Fibroblast of villous mesenchyme (primary cell): ENCODE data around the gene SIK3. TPM values are rescaled to one million over a fixed set of nuclear protein-coding genes. Genes with fewer than 3 reads are reported as not detected.

Source experiments
- DNase-seq: peaks from one replicate; pipeline ENCODE4 v3.0.0-alpha.2; 2010; ENCODE audit warnings: low read depth
- H3K4me3 ChIP-seq: 2 replicates; pipeline ENCODE4 v1.5.1; 2011; ENCODE audit warnings: low read depth, mild to moderate bottlenecking, low read length
- CTCF ChIP-seq: IDR thresholded peaks from 2 replicates; pipeline ENCODE4 v1.5.1; 2012; ENCODE audit warnings: low read depth, mild to moderate bottlenecking, low read length; ENCODE audit not compliant: insufficient read depth
- total RNA-seq: library from RNA; depleted of rRNA; stranded (reverse); fragments of >200 nt; gene quantifications from 2 replicates; pipeline ENCODE4 v1.2.3, GENCODE V29; 2012

SIK3 gene
- total RNA-seq, 1 donor: 14.2 TPM

- no peak overlapping the region for H3K4me3 ChIP-seq
- DNase-seq: no peak
- no peak for TF ChIP-seq CTCF
Measured at GRCh38 chr11:116893437-116893836, 204.8 kb downstream of the SIK3 start.

GRCh38 chr11:116892374-116892773 is 205.9 kb downstream of the SIK3 start:
- no peak for DNase-seq
- no peak overlapping the region for H3K4me3 ChIP-seq
- TF ChIP-seq CTCF: no peak

- H3K4me3 ChIP-seq: no peak overlapping the region
- TF ChIP-seq CTCF: no peak
- DNase-seq: no peak
Measured at GRCh38 chr11:116891746-116892145, 206.5 kb downstream of the SIK3 start.

GRCh38 chr11:116890607-116891006 is 207.6 kb downstream of the SIK3 start:
- TF ChIP-seq CTCF: no peak
- no peak overlapping the region for H3K4me3 ChIP-seq
- no peak for DNase-seq

GRCh38 chr11:116890193-116890592 is 208.0 kb downstream of the SIK3 start:
- H3K4me3 ChIP-seq: no peak overlapping the region
- TF ChIP-seq CTCF: no peak
- DNase-seq: no peak

GRCh38 chr11:116888884-116889549 is 209.2 kb downstream of the SIK3 start:
- no peak for DNase-seq
- H3K4me3 ChIP-seq: no peak overlapping the region
- no peak for TF ChIP-seq CTCF

- no peak overlapping the region for H3K4me3 ChIP-seq
- no peak for TF ChIP-seq CTCF
- DNase-seq: no peak
Measured at GRCh38 chr11:116888024-116888423, 210.2 kb downstream of the SIK3 start.
